GM21423 (cell line): ENCODE results near the gene MZT2B.
"Not testable (repeated sequence)": the region's sequence is repeated elsewhere in the genome, so short reads cannot be mapped to it uniquely, and the experiment has no call there.

Experiments
- ATAC-seq: cut with Tn5 transposase; IDR thresholded peaks from one replicate; pipeline ENCODE4 v1.9.1; 2021; ENCODE audit warnings: mild to moderate bottlenecking, moderate library complexity; ENCODE audit not compliant: unreplicated experiment

MZT2B gene

GRCh38 chr2:130181880-130182682 is at the start of gene MZT2B:
Gene MZT2B, plus strand, starts transcription at chr2:130182262. Its CDS starts 21 bp downstream, at chr2:130182283.
- ATAC-seq = peak; percentile 79

GRCh38 chr2:130135692-130136541 is 46.1 kb upstream of the MZT2B start:
- ATAC-seq = no peak

- ATAC-seq = not testable (repeated sequence)
Observed at GRCh38 chr2:130136546-130136945, 45.5 kb upstream of the MZT2B start.

- not testable (repeated sequence) for ATAC-seq
Observed at GRCh38 chr2:130137118-130137517, 44.9 kb upstream of the MZT2B start.

GRCh38 chr2:130138326-130138725 is 43.7 kb upstream of the MZT2B start:
- not testable (repeated sequence) for ATAC-seq

GRCh38 chr2:130138841-130139251 is 43.2 kb upstream of the MZT2B start:
- ATAC-seq = not testable (repeated sequence)

- ATAC-seq = not testable (repeated sequence)
Observed at GRCh38 chr2:130139331-130140280, 42.5 kb upstream of the MZT2B start.

GRCh38 chr2:130140516-130140915 is 41.5 kb upstream of the MZT2B start:
- not testable (repeated sequence) for ATAC-seq

GRCh38 chr2:130141002-130141401 is 41.1 kb upstream of the MZT2B start:
- not testable (repeated sequence) for ATAC-seq

- not testable (repeated sequence) for ATAC-seq
Observed at GRCh38 chr2:130141645-130142370, 40.3 kb upstream of the MZT2B start.

- ATAC-seq = not testable (repeated sequence)
Observed at GRCh38 chr2:130142396-130143265, 39.4 kb upstream of the MZT2B start.

GRCh38 chr2:130143266-130144039 is 38.6 kb upstream of the MZT2B start:
- ATAC-seq = not testable (repeated sequence)

GRCh38 chr2:130145006-130145414 is 37.1 kb upstream of the MZT2B start, which contains the start of gene CCDC74B:
Gene CCDC74B, minus strand, starts transcription at chr2:130145112. Its CDS starts 116 bp downstream, at chr2:130144996.
- peak; percentile 95 for ATAC-seq

GRCh38 chr2:130148515-130148914 is 33.5 kb upstream of the MZT2B start:
- ATAC-seq = not testable (repeated sequence)

GRCh38 chr2:130150181-130151144 is 31.6 kb upstream of the MZT2B start:
- ATAC-seq = no peak

- ATAC-seq = not testable (repeated sequence)
Observed at GRCh38 chr2:130151145-130151512, 30.9 kb upstream of the MZT2B start.
